Ishikawa (cell line): ENCODE results near the gene PRR15L.

Experiments
- CEBPB ChIP-seq: IDR thresholded peaks from 2 replicates; pipeline ENCODE4 v1.6.1; 2012
- CREB1 ChIP-seq: IDR thresholded peaks from 2 replicates; pipeline ENCODE4 v1.6.1; 2012; ENCODE audit warnings: low read depth
- EGR1 ChIP-seq: IDR thresholded peaks from 2 replicates; pipeline ENCODE4 v1.6.1; 2012
- EP300 ChIP-seq: IDR thresholded peaks from 2 replicates; pipeline ENCODE4 v1.6.1; 2012; ENCODE audit warnings: borderline replicate concordance
- FOXM1 ChIP-seq: IDR thresholded peaks from 2 replicates; pipeline ENCODE4 v1.6.1; 2012; ENCODE audit warnings: low read depth, borderline replicate concordance
- MAX ChIP-seq: IDR thresholded peaks from 2 replicates; pipeline ENCODE4 v1.6.1; 2012
- NFIC ChIP-seq: IDR thresholded peaks from 2 replicates; pipeline ENCODE4 v1.6.1; 2012
- RAD21 ChIP-seq: IDR thresholded peaks from 2 replicates; pipeline ENCODE4 v1.6.1; 2012; ENCODE audit warnings: low read depth
- REST ChIP-seq: IDR thresholded peaks from 2 replicates; pipeline ENCODE4 v1.6.1; 2012; ENCODE audit warnings: low read depth, mild to moderate bottlenecking
- TAF1 ChIP-seq: IDR thresholded peaks from 2 replicates; pipeline ENCODE4 v1.6.1; 2012; ENCODE audit warnings: low read depth, mild to moderate bottlenecking
- TCF12 ChIP-seq: IDR thresholded peaks from 2 replicates; pipeline ENCODE4 v1.6.1; 2012; ENCODE audit warnings: low read depth
- TEAD4 ChIP-seq: IDR thresholded peaks from 2 replicates; pipeline ENCODE4 v1.6.1; 2012
- USF1 ChIP-seq: IDR thresholded peaks from 2 replicates; pipeline ENCODE4 v1.6.1; 2012
- YY1 ChIP-seq: IDR thresholded peaks from 2 replicates; pipeline ENCODE4 v1.6.1; 2012; ENCODE audit warnings: low read depth
- ZBTB7A ChIP-seq: IDR thresholded peaks from 2 replicates; pipeline ENCODE4 v1.6.1; 2012; ENCODE audit warnings: low read depth

PRR15L gene

GRCh38 chr17:47997586-47997985 lies 39.9 kb upstream of the PRR15L start:
- TF ChIP-seq CEBPB (no peak), REST (no peak), CREB1 (no peak), EGR1 (no peak), TAF1 (no peak), YY1 (no peak), ZBTB7A (no peak), NFIC (no peak), RAD21 (no peak), MAX (no peak), TCF12 (no peak), FOXM1 (no peak), USF1 (no peak)

- TF ChIP-seq TEAD4 (no peak), ZBTB7A (no peak), NFIC (no peak), FOXM1 (no peak), TCF12 (no peak), EGR1 (no peak), CREB1 (no peak), USF1 (no peak), EP300 (no peak), RAD21 (no peak), MAX (no peak)
Measured at GRCh38 chr17:47996201-47996600, 38.5 kb upstream of the PRR15L start.

- no peak for TF ChIP-seq REST
- TF ChIP-seq EP300, result no peak
- no peak for TF ChIP-seq MAX
- no peak for TF ChIP-seq RAD21
- TF ChIP-seq CEBPB, result no peak
- TF ChIP-seq EGR1, result no peak
- no peak for TF ChIP-seq TAF1
- TF ChIP-seq NFIC, result no peak
- no peak for TF ChIP-seq TCF12
- TF ChIP-seq ZBTB7A, result no peak
- TF ChIP-seq USF1, result no peak
- TF ChIP-seq CREB1, result no peak
- no peak for TF ChIP-seq YY1
- no peak for TF ChIP-seq TEAD4
- TF ChIP-seq FOXM1, result no peak
Measured at GRCh38 chr17:47995241-47995935, 37.7 kb upstream of the PRR15L start.

GRCh38 chr17:47994724-47995123 lies 37.0 kb upstream of the PRR15L start:
- TF ChIP-seq YY1 (no peak), USF1 (no peak), CREB1 (no peak)

GRCh38 chr17:47993964-47994363 lies 36.3 kb upstream of the PRR15L start:
- TF ChIP-seq TCF12, result no peak
- no peak for TF ChIP-seq TEAD4
- TF ChIP-seq YY1, result no peak
- no peak for TF ChIP-seq REST
- TF ChIP-seq RAD21, result no peak
- TF ChIP-seq USF1, result no peak
